ENCODE results near the gene COL9A3. TPM values are rescaled to one million over a fixed set of nuclear protein-coding genes. Genes with fewer than 3 reads are reported as not detected.
"Not testable (repeated sequence)": the region's sequence is repeated elsewhere in the genome, so short reads cannot be mapped to it uniquely, and the experiment has no call there.

The COL9A3 gene
- total RNA-seq, 2 experiments from 2014 or later: not detected

DNA sequence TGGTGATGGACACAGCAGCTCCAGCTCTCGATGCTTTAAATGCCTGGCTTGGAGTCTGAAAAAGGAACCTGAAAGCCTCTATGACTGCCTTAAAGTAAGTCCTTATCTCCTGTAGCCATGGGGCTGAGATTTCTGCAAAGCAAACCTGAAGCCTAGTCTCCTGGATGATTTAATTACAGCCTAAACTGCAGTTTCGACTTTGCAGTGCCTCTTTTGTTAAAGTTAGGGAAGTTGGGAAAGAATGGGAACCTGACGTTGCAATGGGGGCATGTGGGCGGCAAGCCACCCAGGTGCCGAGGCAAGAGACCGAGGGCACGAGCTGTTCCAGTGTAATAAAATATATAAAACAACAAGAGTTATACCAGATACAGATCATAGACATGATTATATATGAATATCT, 56.4 kb downstream of the COL9A3 start:
- ATAC-seq (ENCODE audit: poor library complexity): no peak
- peaks cover 30% of the 10 kb centered on the region for H3K4me1 ChIP-seq (ENCODE audit: insufficient read depth, low read length)
- peaks cover 3% of the 10 kb centered on the region for H3K36me3 Mint-ChIP-seq (ENCODE audit: low read depth)
- H3K4me3 Mint-ChIP-seq: no peak overlapping the region
- ChIA-PET POLR2A (interaction anchor here (0.7 kb wide), 1 partner anchor 257 kb away, joined by 3 read pairs; no protein-coding TSS in a partner anchor), CTCF (interaction anchor here (0.9 to 1.4 kb wide), 3 partner anchors 18 to 136 kb away, joined by 3 to 4 read pairs (median 3); no protein-coding TSS in a partner anchor)
- H3K27me3 ChIP-seq (ENCODE audit: control insufficient read depth in 1 of 2, insufficient read depth in 2 of 2, low read length in 2 of 2): peaks cover 0 to 5% of the 10 kb centered on the region in 2 experiments
- no peaks in the 10 kb centered on the region for H3K9me3 ChIP-seq (ENCODE audit: control insufficient read depth in 1 of 2, insufficient read depth in 1 of 2, low read length in 2 of 2)
- H3K9me3 Mint-ChIP-seq: no peaks in the 10 kb centered on the region
- peaks cover 3% of the 10 kb centered on the region for H3K36me3 ChIP-seq (ENCODE audit: insufficient read depth, low read length)
- intact Hi-C loops (cut with DNase I, micrococcal nuclease): loop anchor here in 1 of 2 experiments (1.0 kb wide), 1 partner anchor 136 kb away; no protein-coding TSS in a partner anchor
- no peak for DNase-seq
- TF ChIP-seq, protein P1, sequence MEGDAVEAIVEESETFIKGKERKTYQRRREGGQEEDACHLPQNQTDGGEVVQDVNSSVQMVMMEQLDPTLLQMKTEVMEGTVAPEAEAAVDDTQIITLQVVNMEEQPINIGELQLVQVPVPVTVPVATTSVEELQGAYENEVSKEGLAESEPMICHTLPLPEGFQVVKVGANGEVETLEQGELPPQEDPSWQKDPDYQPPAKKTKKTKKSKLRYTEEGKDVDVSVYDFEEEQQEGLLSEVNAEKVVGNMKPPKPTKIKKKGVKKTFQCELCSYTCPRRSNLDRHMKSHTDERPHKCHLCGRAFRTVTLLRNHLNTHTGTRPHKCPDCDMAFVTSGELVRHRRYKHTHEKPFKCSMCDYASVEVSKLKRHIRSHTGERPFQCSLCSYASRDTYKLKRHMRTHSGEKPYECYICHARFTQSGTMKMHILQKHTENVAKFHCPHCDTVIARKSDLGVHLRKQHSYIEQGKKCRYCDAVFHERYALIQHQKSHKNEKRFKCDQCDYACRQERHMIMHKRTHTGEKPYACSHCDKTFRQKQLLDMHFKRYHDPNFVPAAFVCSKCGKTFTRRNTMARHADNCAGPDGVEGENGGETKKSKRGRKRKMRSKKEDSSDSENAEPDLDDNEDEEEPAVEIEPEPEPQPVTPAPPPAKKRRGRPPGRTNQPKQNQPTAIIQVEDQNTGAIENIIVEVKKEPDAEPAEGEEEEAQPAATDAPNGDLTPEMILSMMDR (IDR thresholded peaks at IDR 0.05): no peak
- peaks cover 27% of the 10 kb centered on the region for H3K4me1 Mint-ChIP-seq (ENCODE audit: low read depth)
- no peak overlapping the region for H3K27ac ChIP-seq (ENCODE audit: low read depth in 1 of 2, low read length in 2 of 2)
- H3K4me3 ChIP-seq (ENCODE audit: low read length): no peak overlapping the region
- H3K27ac Mint-ChIP-seq: peak overlapping the region; percentile 58
- H3K27me3 Mint-ChIP-seq: no peaks in the 10 kb centered on the region

DNA sequence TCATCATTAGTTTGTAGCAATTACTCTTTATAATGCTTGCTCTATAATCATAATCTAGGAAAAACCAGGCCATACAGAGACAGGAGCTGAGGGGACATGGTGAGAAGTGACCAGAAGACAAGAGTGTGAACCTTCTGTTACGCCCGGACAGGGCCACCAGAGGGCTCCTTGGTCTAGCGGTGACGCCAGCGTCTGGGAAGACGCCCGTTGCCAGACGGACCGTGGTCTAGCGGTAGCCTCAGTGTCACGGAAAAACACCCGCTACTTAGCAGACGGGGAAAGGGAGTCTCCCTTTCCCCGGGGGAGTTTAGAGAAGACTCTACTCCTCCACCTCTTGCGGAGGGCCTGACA, 56.8 kb downstream of the COL9A3 start:
- H3K36me3 Mint-ChIP-seq (ENCODE audit: low read depth); H3K27ac ChIP-seq (ENCODE audit: low read depth in 1 of 2, low read length in 2 of 2); ATAC-seq (ENCODE audit: poor library complexity); H3K4me3 ChIP-seq (ENCODE audit: low read length); H3K4me3 Mint-ChIP-seq; H3K9me3 Mint-ChIP-seq; H3K27me3 Mint-ChIP-seq; H3K9me3 ChIP-seq (ENCODE audit: control insufficient read depth in 1 of 2, insufficient read depth in 1 of 2, low read length in 2 of 2); H3K27me3 ChIP-seq (ENCODE audit: control insufficient read depth in 1 of 2, insufficient read depth in 2 of 2, low read length in 2 of 2); H3K36me3 ChIP-seq (ENCODE audit: insufficient read depth, low read length): not testable (repeated sequence)
- intact Hi-C loops (cut with DNase I, micrococcal nuclease): loop anchor here in 1 of 2 experiments (1.0 kb wide), 1 partner anchor 136 kb away; no protein-coding TSS in a partner anchor
- CTCF ChIA-PET: interaction anchor here (0.9 to 1.4 kb wide), 3 partner anchors 17 to 135 kb away, joined by 3 to 4 read pairs (median 3); no protein-coding TSS in a partner anchor
- POLR2A ChIA-PET: interaction anchor here (0.7 kb wide), 1 partner anchor 257 kb away, joined by 3 read pairs; no protein-coding TSS in a partner anchor
- Mint-ChIP-seq H3K27ac (peak overlapping the region; percentile 58), H3K4me1 (ENCODE audit: low read depth) (peaks cover 28% of the 10 kb centered on the region)
- TF ChIP-seq, protein P1 (IDR thresholded peaks at IDR 0.05): peak; percentile 35
- peak in 5 of 14 experiments; percentile 16 to 64 (median 46) for DNase-seq
- H3K4me1 ChIP-seq (ENCODE audit: insufficient read depth, low read length): peaks cover 30% of the 10 kb centered on the region

DNA sequence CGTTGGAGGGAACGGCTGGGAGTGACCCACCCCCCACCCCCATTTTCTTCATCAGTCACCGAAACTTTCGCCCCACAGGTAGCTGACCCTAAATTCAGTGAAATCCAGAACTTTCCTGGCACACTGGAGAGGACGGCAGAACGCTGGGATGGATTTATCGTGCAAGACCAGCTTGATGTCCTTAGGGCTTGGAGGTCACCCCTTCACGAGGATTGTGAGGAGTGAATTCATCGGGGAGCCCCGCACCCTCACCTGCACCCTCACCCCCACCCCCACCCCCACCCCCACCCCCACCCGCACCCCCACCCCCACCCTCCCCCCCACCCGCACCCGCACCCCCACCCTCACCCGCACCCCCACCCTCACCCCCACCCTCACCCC, 58.1 kb downstream of the COL9A3 start:
- H3K27ac ChIP-seq (ENCODE audit: low read depth in 1 of 2, low read length in 2 of 2): no peak overlapping the region
- no peak overlapping the region for H3K4me3 Mint-ChIP-seq
- POLR2A ChIA-PET: interaction anchor here (1.1 to 3.0 kb wide), 2 partner anchors 13 to 16 kb away, joined by 3 to 16 read pairs; no protein-coding TSS in a partner anchor

More for the DNA sequence above, 58.1 kb downstream of the COL9A3 start:
- intact Hi-C loops (cut with DNase I, micrococcal nuclease): no loop called here
- H3K36me3 Mint-ChIP-seq (ENCODE audit: low read depth): peaks cover 7% of the 10 kb centered on the region
- Histone ChIP-seq H3K9me3 (ENCODE audit: control insufficient read depth in 1 of 2, insufficient read depth in 1 of 2, low read length in 2 of 2) (no peaks in the 10 kb centered on the region), H3K4me1 (ENCODE audit: insufficient read depth, low read length) (peaks cover 30% of the 10 kb centered on the region), H3K4me3 (ENCODE audit: low read length) (no peak overlapping the region), H3K36me3 (ENCODE audit: insufficient read depth, low read length) (peaks cover 10% of the 10 kb centered on the region), H3K27me3 (ENCODE audit: control insufficient read depth in 1 of 2, insufficient read depth in 2 of 2, low read length in 2 of 2) (peaks cover 0 to 5% of the 10 kb centered on the region in 2 experiments)
- no peak overlapping the region for H3K27ac Mint-ChIP-seq
- H3K9me3 Mint-ChIP-seq: no peaks in the 10 kb centered on the region
- CTCF ChIA-PET: interaction anchor here (1.4 kb wide), 1 partner anchor 26 kb away, joined by 3 read pairs; no protein-coding TSS in a partner anchor
- H3K27me3 Mint-ChIP-seq: no peaks in the 10 kb centered on the region
- DNase-seq (peak in 1 of 14 experiments; percentile 21), ATAC-seq (ENCODE audit: poor library complexity) (no peak)
- H3K4me1 Mint-ChIP-seq (ENCODE audit: low read depth): peaks cover 28% of the 10 kb centered on the region
- TF ChIP-seq, protein P1 (IDR thresholded peaks at IDR 0.05): no peak
